ENCODE data around the gene SLC16A10.

The SLC16A10 gene

DNA sequence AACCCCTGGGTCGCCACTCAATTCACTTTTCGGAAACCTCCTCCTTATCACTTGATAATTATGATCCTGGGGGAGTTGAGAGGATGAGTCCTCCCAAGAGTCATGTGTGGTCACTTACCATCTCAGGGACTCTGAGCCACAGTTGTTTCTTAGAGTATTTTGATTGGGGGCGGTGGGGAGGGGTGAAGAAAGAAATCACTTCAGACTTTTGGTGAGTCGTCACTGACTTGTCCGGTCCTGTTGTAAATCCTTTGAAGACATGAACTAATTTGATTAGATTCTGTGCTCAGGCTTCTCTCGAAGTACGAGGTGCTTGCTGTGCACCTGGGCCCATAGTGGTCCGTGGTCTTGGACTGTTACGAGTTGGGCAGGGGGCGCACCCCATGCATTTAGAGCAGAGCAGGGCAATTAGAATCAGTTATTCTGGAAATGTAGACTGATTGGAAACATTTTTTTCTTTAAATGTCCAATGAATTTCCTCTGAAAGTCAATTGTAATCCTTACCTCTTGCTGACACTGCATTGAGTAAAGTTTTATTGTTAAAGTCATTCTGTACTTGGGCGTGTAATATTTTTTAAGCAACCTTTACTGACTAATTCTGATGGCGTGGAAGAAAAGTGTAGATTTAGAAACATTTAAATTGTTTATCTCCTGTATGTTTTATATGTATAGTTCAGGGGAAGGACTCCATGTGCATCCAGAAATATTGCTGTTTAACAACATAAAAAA lies 173.4 kb downstream of the SLC16A10 start:
- DNase-seq (ENCODE audit: low read depth), result no peak

DNA sequence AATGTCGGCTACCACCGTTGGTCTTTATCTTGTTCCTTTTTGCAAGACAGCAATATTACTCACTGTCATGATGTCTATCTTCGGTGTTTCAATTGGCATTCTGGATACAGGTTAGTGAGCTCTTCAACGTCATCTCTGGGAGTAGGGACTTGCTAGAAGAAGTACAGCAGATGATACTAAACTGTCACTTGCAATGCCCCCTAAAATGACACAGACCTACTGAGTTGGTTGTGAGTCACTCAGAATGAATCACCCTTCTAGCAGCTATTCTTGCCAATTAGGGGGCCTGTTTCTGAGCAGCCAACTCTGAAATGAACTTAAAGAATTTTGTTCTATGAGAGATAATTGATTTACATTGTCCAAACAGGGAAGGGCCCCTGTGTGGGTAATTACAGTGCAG lies 176.5 kb downstream of the SLC16A10 start:
- DNase-seq (ENCODE audit: low read depth), result no peak

DNA sequence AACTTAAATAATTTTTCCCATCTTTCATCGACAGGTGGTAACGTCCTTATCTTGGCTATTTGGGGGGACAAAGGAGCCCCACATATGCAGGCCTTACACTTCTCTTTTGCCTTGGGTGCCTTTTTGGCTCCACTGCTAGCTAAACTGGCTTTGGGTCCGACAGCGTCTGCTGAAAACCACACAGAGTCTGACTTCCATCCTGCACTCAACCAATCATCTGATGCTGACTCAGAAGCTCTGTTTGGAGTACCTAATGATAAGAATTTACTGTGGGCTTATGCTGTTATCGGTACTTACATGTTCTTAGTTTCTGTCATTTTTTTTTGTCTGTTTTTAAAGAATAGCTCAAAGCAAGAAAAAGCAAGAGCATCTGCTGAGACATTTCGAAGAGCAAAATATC lies 178.5 kb downstream of the SLC16A10 start:
- DNase-seq (ENCODE audit: low read depth), result no peak

DNA sequence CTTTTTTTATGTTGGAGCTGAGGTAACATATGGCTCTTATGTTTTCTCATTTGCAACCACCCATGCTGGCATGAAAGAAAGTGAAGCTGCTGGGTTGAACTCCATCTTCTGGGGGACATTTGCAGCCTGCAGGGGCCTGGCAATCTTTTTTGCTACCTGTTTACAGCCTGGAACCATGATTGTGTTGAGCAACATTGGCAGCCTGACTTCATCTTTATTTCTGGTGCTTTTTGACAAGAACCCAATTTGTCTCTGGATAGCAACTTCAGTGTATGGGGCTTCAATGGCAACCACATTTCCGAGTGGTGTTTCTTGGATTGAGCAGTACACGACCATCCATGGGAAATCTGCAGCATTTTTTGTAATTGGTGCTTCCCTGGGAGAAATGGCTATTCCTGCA lies 179.0 kb downstream of the SLC16A10 start:
- DNase-seq (ENCODE audit: low read depth), result no peak

DNA sequence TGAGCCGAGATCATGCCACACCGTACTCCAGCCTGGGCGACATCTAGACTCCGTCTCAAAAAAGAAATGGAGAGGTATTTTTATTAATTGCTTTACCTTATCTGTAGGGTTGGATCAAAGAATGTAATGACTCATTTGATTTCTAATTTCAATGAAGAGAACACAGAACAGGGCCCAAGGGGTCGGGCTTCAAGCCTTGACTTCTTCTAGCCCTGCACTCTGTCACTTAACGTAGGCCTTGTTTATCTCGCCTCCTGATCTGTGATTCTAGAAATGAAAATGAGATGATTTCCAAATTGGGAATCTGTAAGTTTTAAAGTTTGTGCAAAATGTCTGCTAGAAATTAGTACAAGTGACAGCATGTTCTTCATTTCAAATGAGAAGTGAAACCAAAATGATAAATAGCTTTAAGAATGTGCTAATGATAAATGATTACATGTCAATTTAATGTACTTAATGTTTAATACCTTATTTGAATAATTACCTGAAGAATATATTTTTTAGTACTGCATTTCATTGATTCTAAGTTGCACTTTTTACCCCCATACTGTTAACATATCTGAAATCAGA lies 180.5 kb downstream of the SLC16A10 start:
- DNase-seq (ENCODE audit: low read depth), result no peak

DNA sequence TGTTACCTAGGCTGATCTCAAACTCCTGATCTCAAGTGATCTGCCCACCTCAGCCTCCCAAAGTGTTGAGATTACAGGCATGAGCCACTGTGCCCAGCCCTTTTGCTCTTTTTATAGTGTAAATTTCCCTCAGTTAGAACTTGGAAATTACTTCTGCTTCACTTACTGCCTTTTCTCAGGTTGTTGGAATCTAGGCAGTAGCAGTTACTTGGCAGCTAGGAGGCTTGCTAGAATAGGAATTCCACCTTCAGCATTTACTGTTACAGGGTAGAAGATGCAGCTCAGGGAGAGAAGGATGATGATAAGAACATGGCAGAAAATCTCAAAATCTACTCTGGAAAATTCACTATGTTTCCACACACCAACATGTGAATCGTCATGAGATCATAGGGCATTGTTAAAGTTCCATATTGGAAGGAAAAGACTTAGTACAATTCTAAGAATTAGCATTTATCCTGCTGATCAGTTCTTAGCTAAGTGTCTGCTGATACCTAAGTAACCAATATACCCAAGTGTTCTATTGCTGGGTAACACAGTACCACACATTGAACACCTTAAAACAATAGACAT lies 182.2 kb downstream of the SLC16A10 start:
- no peak for DNase-seq (ENCODE audit: low read depth)

DNA sequence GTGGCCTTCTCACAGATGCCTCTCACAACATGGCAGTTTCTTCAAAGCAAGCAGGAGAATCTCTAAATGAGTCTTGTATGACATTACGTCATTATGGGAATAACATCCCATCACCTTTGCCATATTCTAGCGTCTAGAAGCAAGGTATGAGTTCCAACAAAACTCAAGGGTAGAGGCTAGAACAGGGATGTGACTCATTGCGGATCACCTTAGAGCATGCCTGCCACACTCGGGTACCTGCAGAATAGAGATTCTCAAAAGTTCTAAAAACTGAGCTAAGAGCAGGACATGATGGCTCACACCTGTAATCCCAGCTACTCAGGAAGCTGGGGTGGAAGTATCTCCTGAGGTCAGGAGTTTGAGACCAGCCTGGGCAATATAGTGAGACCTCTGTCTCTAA lies 182.8 kb downstream of the SLC16A10 start:
- DNase-seq (ENCODE audit: low read depth), result no peak

DNA sequence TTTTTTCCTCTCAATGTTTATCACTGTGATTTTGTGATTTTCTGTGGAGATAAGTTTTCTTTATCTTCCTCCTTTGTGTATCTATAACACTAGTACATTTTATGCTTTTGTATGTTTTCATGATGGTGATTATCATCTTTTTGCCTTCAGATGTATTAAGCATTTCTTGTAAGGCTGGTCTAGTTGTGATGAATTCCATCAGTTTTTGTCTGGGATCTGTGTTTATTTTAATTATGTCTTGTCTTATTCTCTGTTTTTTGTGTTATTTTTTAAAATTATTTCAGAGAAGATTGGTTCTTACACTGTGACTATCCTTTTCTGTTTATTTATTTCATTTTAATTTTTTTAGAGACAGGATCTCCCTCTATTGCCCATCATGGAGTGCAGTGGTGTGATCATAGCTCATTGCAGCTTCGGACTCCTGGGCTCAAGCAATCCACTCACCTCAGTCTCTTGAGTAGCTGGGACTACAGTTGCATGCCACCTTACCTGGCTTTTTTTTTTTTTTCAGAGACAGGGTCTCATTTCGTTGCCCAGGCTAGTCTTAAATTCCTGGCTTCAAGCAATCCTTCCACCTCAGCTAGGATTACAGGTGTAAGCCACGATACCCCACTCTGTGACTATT lies 187.4 kb downstream of the SLC16A10 start:
- no peak for DNase-seq (ENCODE audit: low read depth)

DNA sequence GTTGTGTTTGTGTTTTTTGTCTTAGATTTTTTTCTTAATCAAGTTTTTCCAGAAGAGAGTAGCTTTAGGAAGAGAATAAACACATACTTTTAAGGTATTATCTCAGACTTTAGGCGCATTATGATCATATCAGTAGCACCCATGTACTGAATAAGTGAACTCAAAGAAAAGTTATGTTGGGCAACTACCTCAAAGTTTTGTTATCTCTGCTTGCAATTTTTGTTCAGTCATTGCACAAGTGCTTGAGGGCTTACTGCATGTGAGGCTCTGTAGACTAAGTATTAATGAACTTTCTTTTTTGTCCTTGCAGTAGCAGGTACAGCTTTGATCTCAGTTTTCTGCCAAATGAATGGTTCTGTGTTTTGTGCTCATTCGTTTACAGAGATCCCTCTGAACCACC lies 189.0 kb downstream of the SLC16A10 start:
- no peak for DNase-seq (ENCODE audit: low read depth)

DNA sequence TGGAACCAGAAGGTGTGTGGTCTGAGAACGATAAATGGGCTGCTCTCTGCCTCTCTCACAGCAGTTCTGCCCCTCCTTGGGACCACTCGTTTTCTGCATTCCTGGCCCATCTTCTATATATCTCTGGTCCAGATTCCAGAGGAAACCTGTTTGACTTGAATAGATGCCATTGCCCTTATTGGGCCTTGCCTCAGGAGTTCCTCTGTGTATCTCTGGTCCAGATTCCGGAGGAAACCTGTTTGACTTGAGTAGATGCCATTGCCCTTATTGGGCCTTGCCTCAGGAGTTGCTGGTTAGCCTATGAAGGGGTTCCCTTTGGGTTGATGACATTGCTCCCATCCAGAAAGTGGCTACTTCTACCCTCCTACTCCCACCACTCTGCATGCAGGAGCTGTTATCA lies 189.4 kb downstream of the SLC16A10 start:
- no peak for DNase-seq (ENCODE audit: low read depth)

DNA sequence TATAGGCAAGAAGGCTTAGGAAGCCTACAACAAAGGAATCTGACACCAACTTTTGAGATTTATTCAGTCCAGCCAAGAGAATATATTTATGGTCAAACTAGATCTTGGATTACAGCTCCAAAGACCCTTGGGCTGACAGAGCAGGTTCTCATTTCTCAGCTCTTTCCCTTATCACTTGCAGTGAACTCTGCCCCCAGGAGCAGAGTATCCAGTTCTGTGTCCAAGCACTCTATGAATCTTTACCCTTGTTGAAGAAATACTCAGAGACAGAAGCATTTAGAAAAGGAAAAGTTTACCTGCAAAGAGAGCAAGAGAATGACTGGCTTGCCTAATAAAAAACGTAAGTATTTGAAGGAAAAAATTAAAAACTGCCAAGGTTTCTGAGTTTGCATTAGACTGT lies 190.5 kb downstream of the SLC16A10 start:
- no peak for DNase-seq (ENCODE audit: low read depth)

DNA sequence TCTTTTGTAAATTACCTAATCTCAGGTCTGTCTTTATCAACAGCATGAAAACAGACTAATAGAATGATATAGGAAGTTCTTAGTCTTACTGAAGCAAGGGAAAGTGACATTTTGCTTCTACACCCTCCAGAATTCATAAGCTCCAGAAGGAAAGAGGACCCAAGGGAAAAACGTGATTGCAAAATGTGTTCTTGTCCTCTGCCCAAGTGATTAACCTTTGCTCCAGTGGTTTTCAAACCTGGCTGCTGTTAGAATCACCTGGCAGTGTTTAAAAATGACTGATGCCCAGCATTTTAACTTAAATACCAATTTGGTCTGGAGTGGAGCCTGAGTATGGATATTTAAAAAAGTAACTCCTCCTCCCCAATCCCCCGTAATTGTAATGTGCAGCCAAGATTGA lies 191.4 kb downstream of the SLC16A10 start:
- DNase-seq (ENCODE audit: low read depth), result no peak

DNA sequence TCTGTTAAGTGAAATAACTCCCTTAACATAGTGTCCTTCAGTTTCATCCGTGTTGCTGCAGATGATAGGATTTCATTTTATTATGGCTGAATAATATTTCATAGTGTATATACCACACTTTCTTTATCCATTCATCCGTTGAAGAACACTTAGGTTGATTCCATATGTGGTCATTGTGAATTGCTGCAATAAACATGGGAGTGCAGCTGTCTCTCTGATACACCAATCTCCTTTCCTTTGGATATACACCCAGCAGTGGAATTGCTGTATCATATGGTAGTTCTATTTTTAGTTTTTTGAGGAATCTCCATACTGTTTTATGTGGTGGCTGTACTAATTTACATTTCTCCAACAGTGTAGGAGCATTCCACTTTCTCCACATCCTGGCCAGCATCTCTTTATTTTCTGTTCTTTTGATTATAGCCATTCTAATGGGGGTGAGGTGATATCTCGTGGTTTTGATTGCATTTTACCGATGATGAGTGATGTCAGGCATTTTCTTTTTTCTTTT lies 193.2 kb downstream of the SLC16A10 start:
- DNase-seq (ENCODE audit: low read depth), result no peak

Data from non-pigmented ciliary epithelial cell (primary cell).